GM12873 (cell line): Measurements from ENCODE around the gene TEC.

Source experiments
- CTCF ChIP-seq: IDR thresholded peaks from 2 replicates; pipeline ENCODE4 v1.5.1; 2012; ENCODE audit warnings: low read depth, mild to moderate bottlenecking, moderate library complexity, low read length, control low read depth; ENCODE audit not compliant: insufficient read depth; ENCODE audit errors: missing control alignments

TEC gene

DNA sequence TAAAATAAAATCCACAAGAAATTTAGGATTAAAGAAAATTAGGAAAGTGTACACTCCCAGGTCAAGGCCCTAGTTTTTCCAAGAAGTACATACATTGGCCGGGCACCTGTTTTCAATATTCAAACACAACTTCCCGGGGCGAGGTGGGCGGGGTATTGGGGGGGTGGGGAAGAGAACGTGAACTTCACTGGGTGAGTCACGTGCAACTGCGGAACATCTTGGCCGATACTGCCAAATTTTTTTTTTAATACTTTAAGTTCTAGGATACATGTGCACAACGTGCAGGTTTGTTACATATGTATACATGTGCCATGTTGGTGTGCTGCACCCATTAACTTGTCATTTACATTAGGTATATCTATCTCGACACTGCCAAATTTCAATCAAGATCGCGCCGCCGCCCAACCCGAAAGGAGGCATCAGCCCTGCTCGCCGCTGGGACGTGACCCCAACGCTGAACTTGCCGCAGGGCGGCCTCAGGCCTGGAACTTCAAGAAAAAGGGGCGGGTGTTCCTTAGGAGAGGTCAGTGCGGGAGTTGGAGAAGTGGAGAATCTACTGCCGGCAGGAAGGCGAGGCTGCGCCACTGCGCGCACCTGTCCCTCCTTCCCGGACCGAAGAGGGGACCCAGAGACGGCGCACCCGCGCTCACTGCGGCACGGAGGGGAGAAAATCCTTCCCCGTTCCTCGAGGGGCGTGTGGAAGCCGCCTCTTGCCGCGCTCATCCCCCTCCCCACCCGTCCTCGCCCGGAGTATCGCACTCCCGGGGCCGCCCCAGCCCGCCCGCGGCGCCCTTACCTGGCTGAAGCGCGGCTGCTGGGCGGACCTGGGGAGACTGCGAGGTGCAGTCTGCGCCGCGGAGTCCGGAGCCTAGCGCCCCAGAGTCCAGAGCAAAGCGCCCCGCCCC lies at the start of gene TEC:
TSS of gene TEC (minus strand) at position 883 of the 905 bp plus-strand sequence. CDS start 41,224 bp downstream, outside the sequence.
- no peak for TF ChIP-seq CTCF

- peak; percentile 81 for TF ChIP-seq CTCF
Observed at GRCh38 chr4:48315728-48316630, 46.3 kb upstream of the TEC start.

GRCh38 chr4:48311896-48312295 lies 42.3 kb upstream of the TEC start:
- no peak for TF ChIP-seq CTCF

DNA sequence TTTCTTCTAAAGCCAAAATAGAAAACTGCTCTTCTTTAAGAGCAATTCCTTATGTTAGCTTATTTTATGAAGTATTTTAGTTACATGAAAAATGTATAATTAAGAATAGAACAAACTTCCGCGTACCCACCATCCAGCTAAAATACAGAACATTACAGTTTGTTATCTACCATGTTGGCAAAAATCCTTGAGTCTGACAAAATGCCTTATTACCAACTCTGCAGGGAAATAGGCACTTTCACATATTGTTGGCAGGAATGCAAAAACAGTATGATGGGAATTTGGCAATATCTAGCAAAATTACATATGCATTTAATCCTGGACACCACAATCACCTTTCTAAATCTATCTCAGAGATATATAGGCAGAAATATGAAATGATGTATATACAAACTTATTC lies 39.3 kb upstream of the TEC start:
- TF ChIP-seq CTCF, result no peak

- no peak for TF ChIP-seq CTCF
Observed at GRCh38 chr4:48307528-48307927, 37.9 kb upstream of the TEC start.

DNA sequence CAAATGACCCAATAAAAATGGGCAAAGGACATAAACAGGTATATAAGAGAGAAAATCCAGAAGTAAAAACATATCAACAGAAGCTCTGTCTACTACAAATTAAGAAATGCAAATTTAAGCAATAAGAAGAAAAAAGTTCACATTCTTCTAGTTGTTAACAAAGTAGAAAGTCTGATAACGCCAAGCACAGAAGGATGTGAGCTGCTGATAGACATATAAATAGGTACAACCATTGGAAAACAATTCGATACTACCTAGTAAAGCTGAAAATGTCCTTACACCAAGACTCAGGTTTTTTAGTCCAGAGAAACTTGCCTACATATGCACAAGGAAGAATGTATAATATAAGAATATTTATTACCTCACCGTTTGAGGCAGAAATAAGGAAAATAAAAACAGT lies 35.9 kb upstream of the TEC start:
- TF ChIP-seq CTCF, result no peak

DNA sequence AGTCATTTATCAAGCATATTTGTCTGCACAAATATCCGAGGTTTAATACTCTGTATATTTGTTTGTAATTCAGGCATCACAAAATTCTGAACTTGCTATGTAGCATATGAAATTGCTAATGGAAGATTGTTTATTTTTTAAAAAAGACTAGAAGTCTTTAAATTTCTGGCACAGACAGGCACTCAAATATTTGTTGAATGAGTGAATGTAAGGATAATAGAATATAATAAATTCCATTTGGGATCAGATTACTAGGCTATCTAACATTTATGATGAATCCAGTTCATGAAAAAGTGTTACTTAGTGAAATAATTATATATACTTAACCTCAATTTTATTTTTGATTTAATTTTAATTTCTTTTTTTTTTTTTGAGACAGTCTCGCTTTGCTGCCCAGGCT lies 30.4 kb upstream of the TEC start:
- no peak for TF ChIP-seq CTCF
